HG03039 (cell line): Measurements from ENCODE around the gene UTF1.
"Not testable (repeated sequence)": the region's sequence is repeated elsewhere in the genome, so short reads cannot be mapped to it uniquely, and the experiment has no call there.

ENCODE experiments used
- ATAC-seq: cut with Tn5 transposase; IDR thresholded peaks from one replicate; pipeline ENCODE4 v1.9.1; 2021; ENCODE audit warnings: mild to moderate bottlenecking, moderate library complexity; ENCODE audit not compliant: unreplicated experiment

UTF1 gene

DNA sequence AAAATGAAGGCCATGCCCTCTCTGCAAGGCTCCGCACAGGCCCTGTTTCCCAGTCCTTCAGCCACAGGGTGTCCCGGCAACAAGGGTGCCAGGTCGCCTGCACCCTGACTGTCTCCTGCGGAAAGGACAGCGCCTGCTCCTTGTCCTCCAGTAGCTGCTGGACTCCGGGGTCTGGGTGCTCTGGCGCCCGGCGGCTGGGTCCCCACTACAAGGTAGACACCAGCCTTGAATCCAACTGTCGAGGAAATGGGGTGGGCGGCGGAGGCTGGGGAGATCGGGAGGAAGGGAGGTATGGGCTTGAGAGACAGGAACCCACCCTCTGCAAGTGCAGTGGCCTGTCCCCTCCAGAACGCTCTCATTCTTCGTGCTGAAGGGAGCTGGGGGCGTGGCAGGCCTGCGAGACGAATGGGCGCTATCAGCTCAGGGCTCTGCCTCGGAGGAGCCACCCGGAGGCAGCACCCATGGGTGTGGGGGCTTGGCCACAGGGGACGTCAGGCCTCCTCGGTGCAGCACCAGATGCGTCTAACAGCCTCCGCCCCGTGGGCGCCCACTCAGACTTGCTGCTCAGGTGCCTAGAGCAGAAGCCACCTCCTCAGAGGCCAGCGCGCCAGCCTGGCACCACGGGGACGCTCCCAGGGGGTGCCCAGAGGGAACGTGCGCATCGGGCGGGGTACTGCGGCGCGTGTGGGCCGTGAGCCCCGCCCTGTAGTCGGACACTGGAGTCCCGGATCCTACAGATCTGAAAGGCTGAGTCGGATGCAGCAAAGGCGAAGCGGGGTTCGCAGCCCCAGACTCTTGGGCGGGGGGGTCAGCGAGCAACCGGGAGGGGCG is 31.1 kb downstream of the UTF1 start:
- ATAC-seq = peak; percentile 42

DNA sequence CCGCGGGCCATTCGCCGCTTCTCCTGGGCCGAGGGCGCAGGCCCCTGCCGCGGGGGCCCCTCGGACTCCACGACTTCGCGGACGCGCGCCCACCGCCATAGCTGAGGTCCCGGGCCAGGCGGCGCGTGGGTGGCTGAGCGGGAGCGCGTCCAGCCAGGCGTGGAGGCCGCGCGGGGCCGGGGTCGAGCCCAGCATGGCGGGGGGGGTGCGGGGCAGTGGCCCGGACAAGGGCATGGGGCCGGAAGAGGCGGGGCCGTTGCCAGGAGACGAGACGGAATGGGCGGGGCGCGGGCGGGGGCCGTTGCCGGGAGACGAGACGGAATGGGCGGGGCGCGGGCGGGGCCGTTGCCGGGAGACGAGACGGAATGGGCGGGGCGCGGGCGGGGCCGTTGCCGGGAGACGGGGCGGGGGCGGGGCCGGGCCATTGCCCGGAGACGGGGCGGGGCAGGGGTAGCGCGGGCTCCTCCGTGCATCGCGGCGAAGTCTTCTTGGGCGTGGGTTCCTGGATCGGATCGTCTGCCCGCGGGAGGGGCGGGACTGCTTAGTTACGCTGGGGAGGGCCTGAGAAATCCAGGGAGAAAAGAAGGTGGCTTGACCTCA is 31.8 kb downstream of the UTF1 start:
- ATAC-seq = peak; percentile 69

DNA sequence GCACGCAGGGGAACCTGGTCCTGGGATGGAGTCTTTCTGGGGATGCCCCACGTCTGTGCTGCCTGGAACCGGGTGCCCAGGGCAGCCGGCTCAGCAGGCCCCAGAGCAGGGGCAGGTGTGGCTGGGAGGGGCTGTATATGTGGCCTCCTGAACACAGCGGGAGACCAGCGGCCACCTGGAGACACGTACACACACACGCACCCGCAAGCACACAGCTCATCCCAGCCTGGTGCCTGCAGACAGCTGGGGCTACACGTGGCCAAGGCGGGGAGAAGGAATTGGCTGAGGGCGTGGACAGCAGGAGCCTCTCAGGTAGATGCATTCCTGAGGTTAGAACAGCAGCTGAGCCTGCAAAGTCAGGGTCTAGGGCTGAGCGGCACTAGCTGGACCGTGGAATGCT is 32.7 kb downstream of the UTF1 start:
- ATAC-seq = no peak

DNA sequence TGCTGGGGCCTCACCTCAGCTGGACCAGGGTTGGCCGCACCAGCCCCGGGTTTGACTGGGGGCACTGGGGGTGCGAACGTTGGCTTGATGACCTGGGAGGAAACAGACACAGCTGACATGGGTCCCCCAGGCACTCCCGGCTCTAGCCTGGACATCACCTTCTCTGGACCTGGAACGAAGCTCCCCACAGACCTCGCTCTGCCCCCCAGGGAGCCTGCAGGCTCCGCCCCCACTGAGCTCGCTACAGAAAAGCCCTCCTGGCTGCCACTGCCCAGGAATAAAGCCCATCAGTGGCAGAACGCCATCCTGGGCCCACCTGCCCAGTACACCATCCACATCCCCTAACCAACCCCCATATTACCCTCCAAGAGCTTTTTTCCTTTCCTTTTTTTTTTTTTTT is 33.7 kb downstream of the UTF1 start:
- no peak for ATAC-seq

DNA sequence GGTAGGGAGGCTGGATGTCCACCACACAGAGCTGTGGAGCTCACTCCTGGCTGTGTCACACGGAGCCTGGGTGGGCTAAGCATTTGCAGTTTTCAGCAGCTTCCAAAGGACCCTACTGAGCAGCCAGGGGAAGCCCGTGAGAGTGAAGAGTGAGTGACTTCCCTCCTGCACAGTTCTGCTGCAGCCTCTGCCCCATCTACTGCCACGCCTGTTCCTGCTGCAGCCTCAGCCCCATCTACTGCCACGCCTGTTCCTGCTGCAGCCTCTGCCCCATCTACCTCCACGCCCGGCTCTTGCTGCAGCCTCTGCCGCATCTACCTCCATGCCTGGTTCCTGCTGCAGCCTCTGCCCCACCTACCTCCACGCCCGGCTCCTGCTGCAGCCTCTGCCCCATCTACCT is 34.4 kb downstream of the UTF1 start:
- ATAC-seq = no peak

DNA sequence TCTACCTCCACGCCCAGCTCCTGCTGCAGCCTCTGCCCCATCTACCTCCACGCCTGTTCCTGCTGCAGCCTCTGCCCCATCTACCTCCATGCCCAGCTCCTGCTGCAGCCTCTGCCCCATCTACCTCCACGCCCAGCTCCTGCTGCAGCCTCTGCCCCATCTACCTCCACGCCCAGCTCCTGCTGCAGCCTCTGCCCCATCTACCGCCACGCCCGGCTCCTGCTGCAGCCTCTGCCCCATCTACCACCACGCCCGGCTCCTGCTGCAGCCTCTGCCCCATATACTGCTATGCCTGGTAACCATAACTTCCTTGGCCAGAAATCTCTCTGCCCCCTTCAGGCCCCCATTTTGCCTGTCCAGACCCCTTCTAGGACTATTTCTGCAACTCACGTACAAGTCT is 35.0 kb downstream of the UTF1 start:
- not testable (repeated sequence) for ATAC-seq

DNA sequence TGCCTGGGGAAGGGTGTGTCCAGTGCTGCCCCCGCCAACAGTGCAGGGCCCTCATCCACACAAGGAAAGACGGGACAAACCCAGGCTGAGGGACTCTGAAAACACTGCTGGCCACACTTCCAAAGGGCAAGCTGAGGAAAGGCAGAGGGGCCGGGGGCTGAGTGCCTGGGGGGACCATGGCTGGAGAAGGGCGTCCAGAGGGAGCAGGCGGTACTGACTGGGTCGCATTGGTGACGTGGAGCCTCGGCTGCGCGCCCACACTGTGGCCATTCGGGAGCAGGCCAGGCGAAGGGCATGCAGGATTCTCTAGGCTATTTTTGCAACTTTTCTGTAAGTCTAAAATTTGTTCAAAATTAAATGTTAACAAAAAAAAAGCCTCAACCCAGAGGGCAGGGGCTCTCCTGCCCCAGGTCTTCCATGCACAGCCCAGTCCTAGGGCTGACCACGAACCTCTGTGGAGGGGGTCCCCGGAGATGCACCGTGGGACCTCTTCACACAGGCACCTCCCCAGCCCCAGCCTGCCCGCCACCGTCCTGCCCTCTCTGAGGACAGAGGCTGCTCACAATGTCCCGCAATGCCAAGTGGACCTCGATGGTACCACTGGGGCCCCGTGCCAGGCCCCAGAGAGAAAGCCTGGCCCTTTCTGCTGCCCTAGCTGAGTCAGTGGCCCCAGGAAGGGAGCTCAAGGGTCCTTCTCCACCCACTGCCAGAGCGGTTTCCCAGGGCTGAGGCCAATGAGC is 36.2 kb downstream of the UTF1 start:
- no peak for ATAC-seq

DNA sequence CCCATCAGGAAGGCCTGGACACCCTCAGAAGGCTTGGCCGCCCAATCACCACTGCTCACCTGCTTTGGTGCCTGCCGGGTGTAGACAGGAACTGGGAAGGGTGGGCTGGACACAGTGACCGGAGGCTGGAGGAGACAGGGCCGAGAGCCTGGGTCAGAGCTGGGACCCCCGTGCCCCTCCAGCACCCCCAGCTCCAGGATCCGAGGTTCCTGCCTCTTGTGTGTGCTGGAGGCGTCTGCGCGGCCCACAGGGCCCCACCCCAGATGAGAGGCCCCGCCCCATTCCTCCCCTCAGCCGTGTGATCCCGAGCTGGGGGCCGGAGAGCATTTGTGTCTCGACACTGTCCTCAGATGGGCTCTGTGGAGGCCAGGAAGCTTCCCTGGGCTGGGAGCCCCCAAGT is 37.3 kb downstream of the UTF1 start:
- ATAC-seq = no peak

DNA sequence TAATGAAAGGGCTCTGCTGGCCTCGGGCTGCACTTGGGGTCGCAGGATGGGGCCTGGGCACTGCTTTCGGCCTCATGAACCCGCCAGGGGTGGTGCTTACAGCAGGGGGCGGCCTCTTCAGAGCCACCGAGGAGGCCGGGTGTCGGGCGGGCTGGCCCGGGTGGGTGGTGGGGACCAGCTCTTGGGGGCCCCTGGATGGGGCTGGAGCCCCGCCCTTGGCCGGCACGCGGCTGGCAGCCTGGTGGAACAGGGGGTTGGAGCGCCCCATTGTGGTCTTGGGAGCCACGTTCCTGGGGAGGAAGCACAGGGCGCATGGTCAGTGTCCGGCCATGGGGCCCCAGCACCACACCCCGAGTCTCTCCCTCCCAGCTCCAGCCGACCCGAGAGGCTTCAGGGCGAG is 37.8 kb downstream of the UTF1 start:
- ATAC-seq = no peak

DNA sequence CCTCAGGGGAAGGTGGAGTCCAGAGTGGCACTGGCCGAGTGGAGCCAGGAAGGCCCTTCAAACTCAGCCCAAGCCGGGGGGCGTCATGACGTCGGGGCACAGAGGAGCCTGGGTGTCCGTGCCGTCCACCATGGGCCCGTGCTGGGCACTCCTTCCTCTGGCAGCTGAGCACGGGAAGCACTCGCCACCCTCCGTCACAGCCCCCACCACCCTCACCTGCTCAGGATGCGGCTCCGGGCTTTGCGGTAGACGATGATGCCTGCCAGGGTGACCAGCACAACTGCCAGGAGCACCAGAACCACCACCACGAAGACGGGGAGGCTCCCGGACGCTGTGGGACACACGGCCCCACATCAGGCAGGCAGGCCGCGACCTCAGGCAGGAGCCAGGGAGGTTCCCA is 38.5 kb downstream of the UTF1 start:
- no peak for ATAC-seq

DNA sequence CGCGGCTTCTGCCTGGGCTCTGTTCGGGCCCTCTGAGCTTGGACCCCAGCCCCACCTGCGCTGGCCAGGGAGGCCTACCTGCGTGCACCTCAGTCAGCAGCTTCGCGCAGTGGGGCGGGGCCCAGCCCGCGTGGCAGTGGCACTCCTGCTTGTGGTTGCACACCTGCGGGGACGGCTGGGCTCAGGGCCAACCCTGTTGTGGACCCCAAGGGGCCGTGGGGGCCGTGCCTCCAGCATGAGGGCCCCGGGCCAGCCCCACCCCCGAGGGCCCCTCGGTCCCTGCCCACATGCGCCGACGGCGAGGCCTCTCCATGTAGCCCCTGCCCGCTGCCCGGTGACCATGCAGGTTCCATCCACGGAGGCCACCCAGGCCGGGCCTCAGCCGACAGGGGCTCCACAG is 39.4 kb downstream of the UTF1 start:
- no peak for ATAC-seq

DNA sequence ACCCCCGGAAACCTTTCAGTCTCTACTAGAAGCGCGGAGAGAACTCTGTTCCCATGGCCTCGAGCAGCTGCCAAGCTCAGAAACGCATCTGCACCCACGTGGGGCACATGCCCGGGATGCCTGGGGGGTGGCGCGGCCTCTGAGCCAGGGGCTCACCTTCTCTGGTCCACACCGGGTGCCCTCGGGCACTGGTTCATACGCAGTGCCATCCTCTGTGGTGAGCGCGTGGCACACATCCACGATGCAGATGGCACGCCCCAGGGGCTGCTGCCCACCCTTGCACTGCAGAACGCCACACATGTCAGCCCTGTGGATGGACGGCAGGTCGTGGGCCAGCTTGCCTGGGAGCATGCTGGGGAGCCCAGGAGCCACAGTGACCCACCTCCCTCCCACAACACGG is 40.2 kb downstream of the UTF1 start:
- no peak for ATAC-seq

DNA sequence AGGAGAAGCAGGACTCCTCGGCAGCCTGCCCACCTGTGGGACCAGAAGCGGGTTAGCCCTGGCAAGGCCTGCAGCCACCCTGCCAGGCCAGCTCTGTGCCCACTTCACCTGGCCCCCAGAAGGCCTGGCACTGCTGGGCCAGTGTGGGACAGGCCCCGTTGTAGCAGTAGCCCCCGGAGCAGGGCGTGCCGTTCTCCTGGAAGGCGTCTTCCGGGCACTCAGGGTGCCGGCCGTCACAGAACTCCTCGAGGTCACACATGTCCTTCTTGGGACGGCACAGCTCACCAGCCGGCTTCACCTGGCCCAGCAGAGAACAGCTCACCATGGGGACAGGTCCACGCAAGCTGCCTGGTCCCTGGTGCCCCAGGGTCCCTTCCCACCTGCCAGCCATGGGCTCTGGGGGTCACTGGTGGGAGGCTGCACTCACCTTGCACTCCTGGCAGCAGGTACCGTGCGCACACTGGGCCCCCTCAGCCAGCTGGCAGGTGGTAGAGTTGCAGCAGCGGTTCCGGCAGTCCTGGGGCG is 40.8 kb downstream of the UTF1 start:
- no peak for ATAC-seq

DNA sequence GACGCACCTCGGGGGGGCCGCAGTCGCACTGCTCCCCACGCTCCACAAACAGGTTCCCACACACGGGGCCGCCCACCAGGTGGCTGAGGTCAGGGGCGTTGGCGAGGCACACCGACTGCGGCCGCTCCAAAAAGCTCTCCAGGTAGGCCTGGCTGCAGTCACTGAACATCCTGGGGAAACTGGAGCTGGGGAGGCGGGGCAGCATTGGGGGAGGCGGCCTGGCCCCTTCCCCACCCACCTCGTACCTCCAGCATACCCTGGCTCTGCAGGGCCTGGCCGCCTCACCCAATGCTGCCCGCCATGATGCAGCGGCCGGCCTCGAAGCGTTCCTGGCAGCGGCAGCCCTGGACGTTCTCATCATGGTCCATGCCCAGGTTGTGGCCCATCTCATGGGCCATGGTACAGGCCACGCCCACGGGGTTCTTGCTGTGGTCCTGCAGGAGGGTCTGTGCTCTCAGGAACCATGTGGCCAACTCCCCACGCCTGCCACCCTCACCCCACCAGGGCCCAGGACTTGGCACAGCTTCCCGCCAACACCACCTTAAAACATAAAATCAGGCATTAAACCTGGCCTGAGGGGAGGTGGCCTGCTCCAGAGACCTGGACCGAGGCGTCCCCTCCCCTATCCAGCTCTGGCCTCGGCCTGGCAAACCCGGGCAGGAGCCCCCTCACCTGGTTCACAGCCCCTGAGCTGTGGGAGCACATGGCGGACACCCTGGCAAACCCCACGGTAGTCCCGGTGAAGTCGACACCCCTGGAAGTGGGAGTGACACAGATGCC is 41.7 kb downstream of the UTF1 start:
- no peak for ATAC-seq

DNA sequence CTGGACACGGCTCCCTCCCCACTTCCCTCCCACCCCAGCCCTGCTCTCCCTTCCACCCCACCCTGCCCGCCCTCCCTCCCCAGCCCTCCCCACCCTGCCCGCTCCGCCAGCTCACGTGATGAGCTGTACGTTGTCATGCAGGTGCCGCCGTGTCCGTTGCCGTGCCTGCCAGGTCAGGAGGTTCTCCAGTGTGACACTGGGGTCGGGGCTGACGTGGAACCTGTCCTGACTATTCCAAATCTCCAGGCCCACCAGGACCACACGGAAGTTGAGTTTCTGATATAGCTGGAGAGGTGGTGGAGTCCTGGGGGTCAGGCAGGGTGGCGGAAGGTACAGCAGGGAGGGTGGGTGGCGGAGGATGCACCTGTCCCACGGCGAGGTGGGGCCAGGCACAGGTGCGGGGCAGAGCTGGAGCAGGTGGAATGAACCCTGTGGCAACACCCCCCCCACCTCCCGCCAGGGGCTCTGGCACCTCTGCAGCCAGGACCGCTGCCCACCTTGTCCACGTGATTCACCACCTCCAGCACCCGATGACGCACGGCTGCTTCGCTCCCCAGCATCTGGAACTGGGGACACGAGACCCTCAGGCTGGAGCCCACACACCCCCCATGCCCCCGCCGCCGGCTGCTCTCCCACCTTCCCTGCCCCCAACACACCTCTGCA is 42.4 kb downstream of the UTF1 start:
- ATAC-seq = no peak

DNA sequence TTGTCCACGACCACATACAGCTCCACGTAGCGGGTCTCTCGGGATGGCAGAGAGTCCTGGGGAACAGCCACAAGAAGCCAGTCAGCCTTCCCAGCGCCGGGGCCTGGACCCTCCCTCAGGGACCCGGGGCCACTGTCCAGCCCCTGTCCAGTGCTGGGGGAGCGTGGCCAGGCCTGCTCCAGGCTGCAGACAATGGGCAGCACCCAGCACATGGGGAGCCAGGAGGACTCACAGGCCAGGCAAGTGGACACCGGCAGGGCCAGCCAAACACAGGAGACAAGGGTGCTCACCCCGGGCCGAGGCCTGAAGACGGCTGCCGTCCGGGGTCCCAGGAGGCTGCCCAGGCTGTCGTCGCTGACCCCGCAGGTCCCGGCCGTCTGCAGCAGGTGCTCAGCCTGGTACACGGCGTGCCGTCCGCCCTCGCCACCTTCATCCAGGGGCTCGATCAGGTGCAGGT is 43.0 kb downstream of the UTF1 start:
- no peak for ATAC-seq

DNA sequence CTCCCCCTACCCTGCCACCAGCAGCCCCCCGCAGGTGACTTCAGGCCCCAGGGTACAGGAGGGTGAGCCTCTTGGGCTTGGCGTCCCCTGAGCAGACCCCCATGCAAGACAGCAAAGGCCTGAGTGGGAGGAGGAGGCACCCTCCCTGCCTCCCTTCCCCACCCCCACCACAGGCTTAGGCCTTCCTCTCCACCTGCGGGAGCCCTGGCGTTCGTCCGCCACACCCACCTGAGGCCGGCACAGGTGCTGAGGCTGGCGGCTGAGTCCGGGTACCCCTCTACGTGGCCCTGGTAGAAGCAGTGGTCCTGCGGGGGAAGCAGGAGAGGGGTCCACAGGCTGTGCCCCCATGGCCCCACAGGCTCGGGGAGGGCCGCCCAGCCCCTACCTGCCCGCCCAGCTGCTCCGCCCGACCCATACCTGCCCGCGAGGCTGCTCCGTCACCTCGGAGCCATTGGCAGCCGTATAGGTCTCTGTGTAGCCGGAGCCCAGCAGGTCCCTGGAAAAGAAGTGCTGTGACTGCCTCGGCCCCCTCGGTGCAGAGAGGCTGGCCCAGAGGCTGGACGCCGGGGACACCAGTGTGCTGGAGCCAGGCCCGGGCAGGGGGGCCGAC is 43.6 kb downstream of the UTF1 start:
- ATAC-seq = no peak

DNA sequence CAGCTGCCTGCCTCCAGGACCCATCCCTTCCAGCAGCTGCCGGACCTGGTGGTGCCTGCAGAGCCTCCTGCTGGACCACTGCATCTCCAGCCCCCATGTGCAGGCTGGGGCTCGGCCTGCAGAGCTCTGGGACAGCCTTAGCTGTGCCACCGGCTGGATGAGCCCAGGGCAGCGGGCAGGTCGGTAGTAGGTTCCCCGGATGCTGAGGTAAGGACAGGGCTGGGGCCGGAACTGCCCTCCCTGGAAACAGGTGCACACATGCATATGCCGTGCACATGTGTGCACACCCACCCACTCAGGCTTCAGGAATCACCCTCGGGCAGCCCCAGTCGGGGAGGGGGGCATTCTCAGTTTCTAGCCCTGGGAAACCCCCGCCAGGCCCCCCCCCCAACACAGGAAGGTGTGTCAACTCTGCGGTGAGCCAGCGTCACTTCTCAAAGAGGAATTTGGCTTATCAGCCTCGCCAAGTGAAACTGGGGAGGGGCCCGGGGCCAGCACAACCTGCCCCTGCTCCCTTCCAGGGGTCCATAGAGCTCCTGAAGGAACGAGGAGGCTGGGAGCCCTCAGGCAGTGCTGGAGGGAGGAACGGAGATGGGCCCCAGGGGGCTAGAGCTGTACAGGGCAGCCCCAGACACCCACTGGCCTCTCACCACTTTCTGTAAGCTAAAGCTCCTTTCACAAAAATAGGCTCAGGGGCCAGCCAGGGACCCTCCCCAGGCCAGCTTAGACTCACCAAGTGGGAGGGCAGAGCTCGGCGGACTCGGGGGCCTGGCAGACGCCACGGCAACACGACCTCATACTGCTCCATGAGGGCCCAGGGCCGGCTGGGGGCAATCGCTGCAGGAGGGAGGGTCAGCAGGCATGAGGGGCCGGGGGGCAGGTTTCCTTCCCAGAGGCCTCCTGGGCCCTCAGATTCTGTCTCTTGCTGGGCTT is 45.0 kb downstream of the UTF1 start:
- ATAC-seq = peak; percentile 31

DNA sequence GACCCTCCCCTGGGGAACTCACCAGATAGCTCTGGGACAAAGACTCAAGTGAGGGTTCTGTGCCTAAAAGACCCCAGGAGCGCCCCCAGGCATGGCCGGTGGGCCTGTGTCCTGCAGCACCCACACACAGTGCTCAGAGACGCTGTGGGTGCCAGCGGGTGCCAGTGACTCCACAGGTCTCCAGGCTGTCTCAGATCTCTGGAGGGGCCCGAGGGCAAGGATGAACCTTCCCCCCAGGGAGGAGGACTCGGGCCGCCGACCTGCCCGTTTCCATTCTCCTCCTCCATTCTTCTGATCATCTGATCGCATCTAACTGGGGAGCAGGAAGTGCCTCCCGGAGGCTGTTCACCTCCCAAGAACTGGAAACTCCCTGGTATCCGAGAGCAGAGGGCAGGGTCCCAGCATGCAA is 45.7 kb downstream of the UTF1 start:
- peak; percentile 22 for ATAC-seq
